ENCODE measurements around the gene NME7.

GRCh38 chr1:169108223-169108622 is 259.4 kb downstream of the NME7 start:
- TF ChIP-seq MAX (IDR thresholded peaks at IDR 0.05): no peak
- TF ChIP-seq CTCF (IDR thresholded peaks at IDR 0.05; ENCODE audit: low read depth, low read length, missing input control): no peak
- TF ChIP-seq, protein P1, sequence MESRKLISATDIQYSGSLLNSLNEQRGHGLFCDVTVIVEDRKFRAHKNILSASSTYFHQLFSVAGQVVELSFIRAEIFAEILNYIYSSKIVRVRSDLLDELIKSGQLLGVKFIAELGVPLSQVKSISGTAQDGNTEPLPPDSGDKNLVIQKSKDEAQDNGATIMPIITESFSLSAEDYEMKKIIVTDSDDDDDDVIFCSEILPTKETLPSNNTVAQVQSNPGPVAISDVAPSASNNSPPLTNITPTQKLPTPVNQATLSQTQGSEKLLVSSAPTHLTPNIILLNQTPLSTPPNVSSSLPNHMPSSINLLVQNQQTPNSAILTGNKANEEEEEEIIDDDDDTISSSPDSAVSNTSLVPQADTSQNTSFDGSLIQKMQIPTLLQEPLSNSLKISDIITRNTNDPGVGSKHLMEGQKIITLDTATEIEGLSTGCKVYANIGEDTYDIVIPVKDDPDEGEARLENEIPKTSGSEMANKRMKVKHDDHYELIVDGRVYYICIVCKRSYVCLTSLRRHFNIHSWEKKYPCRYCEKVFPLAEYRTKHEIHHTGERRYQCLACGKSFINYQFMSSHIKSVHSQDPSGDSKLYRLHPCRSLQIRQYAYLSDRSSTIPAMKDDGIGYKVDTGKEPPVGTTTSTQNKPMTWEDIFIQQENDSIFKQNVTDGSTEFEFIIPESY (IDR thresholded peaks at IDR 0.05): no peak
- TF ChIP-seq YY1 (IDR thresholded peaks at IDR 0.05): no peak
- TF ChIP-seq EGR1 (IDR thresholded peaks at IDR 0.05; ENCODE audit: low read depth in 2 of 2): no peak
- TF ChIP-seq JUND (IDR thresholded peaks at IDR 0.05): no peak
- TF ChIP-seq FOXA2 (IDR thresholded peaks at IDR 0.05): no peak
- TF ChIP-seq TAF1 (conservative IDR thresholded peaks at IDR 0.05): no peak
- no peak for TF ChIP-seq FOXA1 (IDR thresholded peaks at IDR 0.05)
- no peak for TF ChIP-seq HNF4A (conservative IDR thresholded peaks at IDR 0.05)
- no peak for TF ChIP-seq RAD21 (IDR thresholded peaks at IDR 0.05)
- TF ChIP-seq SP1 (IDR thresholded peaks at IDR 0.05): no peak

Measured in liver (tissue), 3 donors.